ENCODE data around the gene NEDD4.
A peak's percentile ranks its signal among the peaks of the same experiment; 100 is the strongest.
"Not testable (repeated sequence)": the region's sequence is repeated elsewhere in the genome, so short reads cannot be mapped to it uniquely, and the experiment has no call there.

NEDD4 gene

DNA sequence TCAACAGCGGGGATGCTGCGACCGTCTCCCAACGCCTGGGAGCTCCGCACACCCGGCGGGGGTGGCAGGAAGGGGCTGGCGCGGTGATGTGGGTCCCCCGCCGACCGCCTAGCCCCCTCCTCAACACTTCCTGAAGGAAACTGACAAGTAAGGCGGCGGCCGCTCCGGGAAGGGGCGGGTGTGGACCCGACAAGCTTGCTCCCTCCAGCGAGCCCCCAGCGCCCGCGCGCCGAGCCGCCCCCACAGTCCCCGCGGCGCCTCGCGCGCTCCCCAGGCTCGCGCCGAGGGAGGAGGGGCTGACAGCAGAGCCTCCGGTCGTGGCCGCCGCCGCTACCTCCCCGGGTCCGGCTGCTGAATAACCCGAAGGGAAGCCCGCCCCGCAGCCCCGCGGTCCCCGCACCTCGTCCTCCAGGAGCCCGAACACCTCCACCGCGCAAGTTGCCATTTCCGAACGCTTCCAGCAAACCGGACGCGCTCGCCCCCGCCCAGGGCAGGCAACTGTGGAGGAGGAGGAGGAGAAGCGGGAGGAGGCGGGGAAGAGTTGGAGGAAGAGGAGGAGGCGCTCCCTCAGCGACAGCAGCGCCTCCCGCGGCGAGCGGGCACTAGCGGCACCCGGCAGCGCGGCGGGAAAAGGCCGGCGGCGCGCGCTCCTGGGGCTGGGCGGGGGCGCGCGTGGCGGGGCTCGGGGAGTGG, at the start of gene NEDD4:
Gene NEDD4 (minus strand): TSS at position 502 of the 693 bp plus-strand sequence. CDS start 57 bp downstream, at position 445.
- peak; percentile 82 for DNase-seq

GRCh38 chr15:56042498-56042897, 49.1 kb upstream of the NEDD4 start:
- DNase-seq = no peak

- DNase-seq = no peak
These were observed 48.6 kb upstream of the NEDD4 start for GRCh38 chr15:56042031-56042430.

GRCh38 chr15:56040081-56041035, 46.9 kb upstream of the NEDD4 start:
- DNase-seq = peak; percentile 79

GRCh38 chr15:56038707-56039106, 45.3 kb upstream of the NEDD4 start:
- DNase-seq = no peak

GRCh38 chr15:56038015-56038414, 44.6 kb upstream of the NEDD4 start:
- DNase-seq = no peak

DNA sequence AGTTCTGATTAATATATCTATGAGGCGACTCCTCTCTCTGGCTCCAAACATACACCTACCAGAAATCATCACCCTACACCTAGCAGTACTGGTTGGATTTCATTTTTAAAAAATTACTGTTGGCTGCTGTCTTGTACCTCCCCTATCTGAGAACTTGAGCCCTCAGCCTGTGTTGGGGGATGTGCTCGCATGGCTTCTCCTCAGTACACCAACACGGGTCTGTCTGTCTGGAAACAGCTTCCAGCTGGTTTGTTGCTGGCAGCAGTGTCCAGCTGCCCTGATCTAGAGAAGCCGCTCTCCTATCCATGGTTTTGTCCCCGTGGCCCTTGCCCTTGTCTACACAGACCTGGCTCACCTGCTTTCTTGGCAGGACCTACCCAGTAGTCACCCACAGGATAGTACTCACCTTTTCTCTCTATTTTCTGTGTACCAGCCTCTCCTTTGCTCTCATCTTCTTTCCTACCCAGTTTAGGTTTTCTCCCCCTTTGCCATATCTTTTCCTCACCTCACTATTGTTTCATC, 43.2 kb upstream of the NEDD4 start:
- no peak for DNase-seq

- no peak for DNase-seq
These were observed 41.8 kb upstream of the NEDD4 start for GRCh38 chr15:56035166-56035565.

GRCh38 chr15:56034514-56034913, 41.1 kb upstream of the NEDD4 start:
- no peak for DNase-seq

DNA sequence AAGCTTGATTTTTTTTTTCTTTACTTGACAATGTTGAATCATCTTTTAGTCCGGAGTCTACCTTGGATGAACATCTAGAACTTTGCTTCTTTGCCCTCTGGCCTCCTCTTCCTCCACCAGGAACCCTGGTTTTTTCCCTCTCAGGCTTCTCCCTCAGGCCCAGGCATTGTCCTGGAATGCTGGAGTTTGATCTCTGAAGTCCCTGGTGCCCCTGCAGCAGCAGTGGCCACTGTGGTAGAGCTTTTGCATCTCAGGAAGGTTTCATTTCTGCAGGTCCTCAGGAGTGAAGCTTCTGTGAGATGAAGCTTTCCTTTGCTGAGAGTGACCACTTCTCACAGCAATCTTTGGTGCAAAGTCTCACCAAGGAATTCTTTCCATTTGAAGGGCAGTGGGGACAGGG, 39.0 kb upstream of the NEDD4 start:
- DNase-seq = no peak

DNA sequence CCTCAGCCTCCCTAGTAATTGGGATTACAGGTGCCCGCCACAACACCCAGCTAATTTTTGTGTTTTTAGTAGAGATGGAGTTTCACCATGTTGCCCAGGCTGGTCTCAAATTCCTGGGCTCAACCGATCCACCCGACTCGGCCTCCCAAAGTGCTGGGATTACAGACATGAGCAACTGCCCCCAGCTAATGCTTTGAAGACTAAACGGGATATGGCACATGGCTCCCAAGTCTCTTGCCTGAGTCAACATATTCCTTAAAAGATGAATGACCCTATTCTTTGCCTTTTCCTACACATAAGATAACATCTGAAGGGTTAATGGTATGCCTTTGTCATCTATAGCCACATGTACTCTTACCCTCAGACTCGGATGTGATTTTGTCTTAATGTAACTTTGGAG, 38.4 kb upstream of the NEDD4 start:
- DNase-seq = no peak

GRCh38 chr15:56031402-56031801, 38.0 kb upstream of the NEDD4 start:
- DNase-seq = no peak

GRCh38 chr15:56028430-56028829, 35.0 kb upstream of the NEDD4 start:
- DNase-seq = no peak

GRCh38 chr15:56023160-56023559, 29.7 kb upstream of the NEDD4 start:
- not testable (repeated sequence) for DNase-seq

GRCh38 chr15:56019819-56020486, 26.5 kb upstream of the NEDD4 start:
- DNase-seq = no peak

- no peak for DNase-seq
These were observed 25.8 kb upstream of the NEDD4 start for GRCh38 chr15:56019060-56019793.

GRCh38 chr15:56017920-56018319, 24.5 kb upstream of the NEDD4 start:
- no peak for DNase-seq

- DNase-seq = no peak
These were observed 24.1 kb upstream of the NEDD4 start for GRCh38 chr15:56017511-56017910.

GRCh38 chr15:56016281-56016680, 22.9 kb upstream of the NEDD4 start:
- DNase-seq = no peak

DNA sequence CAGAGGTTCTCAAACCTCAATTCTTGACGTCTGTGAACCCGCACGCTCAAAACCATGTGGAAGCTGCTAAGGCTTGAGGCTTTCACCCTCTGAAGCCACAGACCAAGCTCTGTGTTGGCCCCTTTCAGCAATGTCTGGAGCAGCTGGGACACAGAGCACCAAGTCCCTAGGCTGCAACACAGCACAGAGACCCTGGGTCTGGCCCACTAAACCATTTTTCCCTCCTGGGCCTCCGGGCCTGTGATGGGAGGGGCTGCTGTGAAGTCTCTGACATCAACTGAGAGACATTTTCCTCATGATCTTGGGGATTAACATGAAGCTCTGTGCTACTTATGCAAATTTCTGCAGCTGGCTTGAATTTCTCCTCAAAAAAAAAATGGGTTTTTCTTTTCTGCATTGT, 21.3 kb upstream of the NEDD4 start:
- no peak for DNase-seq

DNA sequence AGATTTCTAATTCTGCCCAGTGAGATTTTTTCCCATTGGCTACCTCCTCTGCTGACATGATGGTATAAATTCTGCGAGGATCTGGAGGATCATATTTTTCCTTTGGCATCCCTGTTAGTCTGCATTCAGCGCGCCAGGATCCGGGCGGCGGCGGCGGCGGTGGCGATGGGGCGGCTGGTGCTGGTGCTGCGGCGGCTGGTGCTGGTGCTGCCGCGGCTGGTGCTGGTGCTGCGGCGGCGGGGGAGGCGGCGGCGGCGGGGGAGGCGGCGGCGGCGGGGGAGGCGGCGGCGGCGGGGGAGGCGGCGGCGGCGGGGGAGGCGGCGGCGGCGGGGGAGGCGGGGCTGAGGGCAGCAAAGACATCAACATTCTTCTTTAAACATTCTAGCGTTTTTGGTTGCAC, 13.6 kb upstream of the NEDD4 start:
- DNase-seq = not testable (repeated sequence)

DNA sequence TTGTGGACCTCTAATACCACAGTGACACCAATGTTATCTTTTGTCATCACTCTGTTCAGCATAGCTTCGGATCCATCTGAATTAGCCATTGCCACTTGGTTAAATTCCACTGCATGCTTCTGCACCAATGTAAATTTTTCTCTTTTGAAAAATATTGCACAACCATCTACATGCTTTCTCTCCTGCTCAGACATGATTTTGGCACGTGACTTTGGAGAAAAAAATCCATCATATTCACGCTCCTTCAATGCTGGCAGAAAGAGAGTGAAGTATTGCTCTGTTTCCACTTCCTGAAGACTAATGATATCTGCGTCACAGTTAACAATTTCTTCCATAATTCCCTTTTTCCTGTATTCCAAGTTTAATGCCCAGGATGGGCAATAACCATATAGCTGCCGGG, 13.0 kb upstream of the NEDD4 start:
- not testable (repeated sequence) for DNase-seq

DNA sequence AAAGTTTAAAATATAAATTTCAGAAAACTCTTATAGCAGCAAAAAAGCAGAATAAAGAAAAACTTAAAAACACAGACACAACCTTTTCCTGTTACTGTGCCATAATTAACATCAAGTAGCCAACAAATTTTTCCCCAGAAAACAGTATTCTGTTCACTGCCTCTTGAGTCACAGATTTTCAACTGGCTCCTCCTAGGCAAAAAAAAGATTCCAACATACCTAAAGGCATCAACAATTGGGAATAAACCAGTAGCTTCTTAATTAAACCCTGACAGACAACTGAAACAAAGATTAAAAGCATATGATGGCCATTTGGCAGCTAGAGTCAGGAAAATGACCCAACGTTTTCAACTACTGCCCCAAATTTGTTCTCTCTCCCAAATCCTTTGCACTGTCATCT, 10.9 kb upstream of the NEDD4 start:
- DNase-seq = not testable (repeated sequence)
